ENCODE results near the gene PKN2. TPM values are rescaled to one million over a fixed set of nuclear protein-coding genes. Genes with fewer than 3 reads are reported as not detected.

Gene PKN2
- total and polyA plus RNA-seq, 10 donors, result 10.2 to 63.9 (median 45.3) TPM

DNA sequence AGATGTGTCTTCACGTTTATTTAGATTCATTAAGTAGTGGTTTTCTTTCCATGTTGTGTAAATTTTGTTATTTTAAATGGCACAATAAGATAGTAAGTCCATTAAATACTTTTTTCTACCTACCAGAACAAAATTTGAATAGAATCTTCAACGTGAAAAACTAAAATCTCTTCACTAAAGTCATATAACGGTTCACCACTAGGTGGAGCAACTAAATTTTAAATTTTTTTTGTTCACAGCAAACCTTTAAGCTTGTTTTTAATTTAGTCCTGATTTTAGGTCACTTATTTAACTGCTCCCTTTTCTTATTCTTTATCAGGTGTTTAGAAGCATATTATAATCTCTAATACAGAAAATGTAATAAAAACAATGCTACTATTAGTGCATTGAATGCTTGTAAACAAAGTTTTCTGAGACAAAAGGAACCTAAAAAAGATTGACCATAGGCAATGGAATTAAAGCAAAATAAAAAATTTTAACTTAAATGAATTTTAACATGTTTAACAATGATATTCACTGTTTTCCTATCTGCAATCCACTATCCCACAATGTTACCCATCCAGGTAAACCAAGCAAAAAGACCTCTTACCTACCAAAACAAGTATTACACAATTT, 28.3 kb upstream of the PKN2 start:
- Histone ChIP-seq H3K9me3 (no peaks in the 10 kb centered on the region), H3K4me3 (no peak overlapping the region), H3K36me3 (no peaks in the 10 kb centered on the region), H3K27ac (no peak overlapping the region), H3K27me3 (replicated peaks in 1 of 7) (no peaks in the 10 kb centered on the region), H3K4me1 (peaks cover 0 to 9% (median 0%) of the 10 kb centered on the region in 6 donors)
- 7 to 18% (median 14%) methylated on average over 3 of the region's 3 CpGs for WGBS, 5 donors
- TF ChIP-seq POLR2AphosphoS5 (IDR thresholded peaks at IDR 0.05) (no peak), POLR2A (IDR thresholded peaks at IDR 0.05) (no peak)
- TF ChIP-seq, protein P1, sequence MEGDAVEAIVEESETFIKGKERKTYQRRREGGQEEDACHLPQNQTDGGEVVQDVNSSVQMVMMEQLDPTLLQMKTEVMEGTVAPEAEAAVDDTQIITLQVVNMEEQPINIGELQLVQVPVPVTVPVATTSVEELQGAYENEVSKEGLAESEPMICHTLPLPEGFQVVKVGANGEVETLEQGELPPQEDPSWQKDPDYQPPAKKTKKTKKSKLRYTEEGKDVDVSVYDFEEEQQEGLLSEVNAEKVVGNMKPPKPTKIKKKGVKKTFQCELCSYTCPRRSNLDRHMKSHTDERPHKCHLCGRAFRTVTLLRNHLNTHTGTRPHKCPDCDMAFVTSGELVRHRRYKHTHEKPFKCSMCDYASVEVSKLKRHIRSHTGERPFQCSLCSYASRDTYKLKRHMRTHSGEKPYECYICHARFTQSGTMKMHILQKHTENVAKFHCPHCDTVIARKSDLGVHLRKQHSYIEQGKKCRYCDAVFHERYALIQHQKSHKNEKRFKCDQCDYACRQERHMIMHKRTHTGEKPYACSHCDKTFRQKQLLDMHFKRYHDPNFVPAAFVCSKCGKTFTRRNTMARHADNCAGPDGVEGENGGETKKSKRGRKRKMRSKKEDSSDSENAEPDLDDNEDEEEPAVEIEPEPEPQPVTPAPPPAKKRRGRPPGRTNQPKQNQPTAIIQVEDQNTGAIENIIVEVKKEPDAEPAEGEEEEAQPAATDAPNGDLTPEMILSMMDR (IDR thresholded peaks at IDR 0.05 in 8 of 11, conservative IDR thresholded peaks at IDR 0.05 in 3 of 11), result peak in 10 of 11 experiments; percentile 20 to 71 (median 62)
- intact Hi-C loops (cut with DNase I; ENCODE audit: low total_unique reads), result loop anchor here (5.0 kb wide), 1 partner anchor 222 kb away; no protein-coding TSS in a partner anchor
- DNase-seq, result no peak

DNA sequence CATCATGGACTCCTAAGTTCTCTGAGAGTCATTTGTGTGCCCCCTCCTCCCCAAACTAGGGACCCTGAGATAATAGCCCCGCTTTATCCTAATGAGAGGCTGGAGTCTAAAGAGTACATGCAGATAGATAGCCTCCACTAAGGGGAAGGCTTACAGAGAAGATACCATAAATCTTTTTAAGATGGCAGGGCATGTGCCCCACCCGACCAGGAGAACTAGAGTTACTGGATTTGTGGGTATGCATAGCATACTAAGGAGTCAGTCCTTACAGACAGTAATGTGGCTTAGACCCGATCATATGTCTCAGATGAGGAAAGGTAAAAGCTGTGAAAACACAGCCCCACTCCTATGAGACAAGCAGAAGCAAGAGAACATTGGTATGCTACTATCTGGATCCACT, 25.7 kb upstream of the PKN2 start:
- Histone ChIP-seq H3K27ac (no peak overlapping the region), H3K27me3 (replicated peaks in 1 of 7) (no peaks in the 10 kb centered on the region), H3K4me3 (no peak overlapping the region), H3K4me1 (peaks cover 0 to 30% (median 8%) of the 10 kb centered on the region in 6 donors), H3K36me3 (no peaks in the 10 kb centered on the region), H3K9me3 (no peaks in the 10 kb centered on the region)
- no peak for DNase-seq
- 79 to 89% (median 82%) methylated on average over 3 of the region's 3 CpGs for WGBS, 5 donors
- intact Hi-C loops (cut with DNase I; ENCODE audit: low total_unique reads), result loop anchor here (5.0 kb wide), 1 partner anchor 219 kb away; no protein-coding TSS in a partner anchor
- TF ChIP-seq POLR2A (IDR thresholded peaks at IDR 0.05), result no peak
- no peak for TF ChIP-seq POLR2AphosphoS5 (IDR thresholded peaks at IDR 0.05)
- TF ChIP-seq, protein P1 (IDR thresholded peaks at IDR 0.05 in 8 of 11, conservative IDR thresholded peaks at IDR 0.05 in 3 of 11), result no peak

DNA sequence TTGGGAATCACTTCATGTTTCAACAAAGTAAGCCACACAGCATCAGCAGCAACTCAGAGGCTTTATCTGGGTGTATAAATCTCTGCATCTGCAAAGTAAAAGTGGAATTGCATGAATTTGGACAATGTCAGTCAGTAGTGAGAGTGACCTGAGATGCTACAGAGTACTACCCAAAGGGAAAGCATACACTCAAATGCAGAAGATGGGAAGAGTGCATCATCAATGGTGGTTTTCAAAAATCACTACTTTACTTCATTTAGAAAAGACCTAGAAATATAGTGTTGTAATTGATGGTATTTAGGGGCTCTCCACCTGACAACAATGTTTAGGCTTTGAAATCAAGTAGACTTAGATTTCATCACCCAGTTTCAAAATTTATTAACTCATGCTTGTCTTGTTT, 24.5 kb upstream of the PKN2 start:
- Histone ChIP-seq H3K4me3 (no peak overlapping the region), H3K36me3 (no peaks in the 10 kb centered on the region), H3K27me3 (replicated peaks in 1 of 7) (no peaks in the 10 kb centered on the region), H3K4me1 (peaks cover 0 to 30% (median 8%) of the 10 kb centered on the region in 6 donors), H3K27ac (no peak overlapping the region), H3K9me3 (no peaks in the 10 kb centered on the region)
- intact Hi-C loops (cut with DNase I; ENCODE audit: low total_unique reads), result loop anchor here (5.0 kb wide), 1 partner anchor 218 kb away; no protein-coding TSS in a partner anchor
- DNase-seq, result no peak
- TF ChIP-seq, protein P1 (IDR thresholded peaks at IDR 0.05 in 8 of 11, conservative IDR thresholded peaks at IDR 0.05 in 3 of 11), result no peak
- TF ChIP-seq POLR2AphosphoS5 (IDR thresholded peaks at IDR 0.05) (no peak), POLR2A (IDR thresholded peaks at IDR 0.05) (no peak)

DNA sequence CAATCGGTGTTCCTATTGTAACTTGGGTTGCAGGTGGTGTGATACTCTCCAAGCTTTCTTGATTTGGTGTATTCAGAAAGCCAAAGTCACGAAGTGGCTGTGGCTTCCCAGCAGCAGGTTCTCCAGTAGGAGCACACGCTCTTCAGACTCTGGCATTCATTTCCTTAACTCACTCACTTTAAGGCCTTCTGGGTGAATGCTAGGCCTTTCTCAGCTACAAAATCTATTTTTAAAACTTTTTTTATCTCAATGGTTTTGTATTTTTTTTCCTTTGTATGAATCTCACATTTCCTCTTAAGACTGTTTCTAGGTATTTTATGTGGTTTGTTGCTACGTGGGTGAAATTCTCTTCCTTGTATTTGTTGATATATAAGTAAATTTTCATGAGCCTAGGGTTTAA, 22.9 kb upstream of the PKN2 start:
- 47 to 58% (median 54%) methylated on average over 4 of the region's 4 CpGs for whole genome bisulfite sequencing, 5 donors
- H3K4me1 ChIP-seq, result peaks cover 0 to 26% (median 8%) of the 10 kb centered on the region in 6 donors
- TF ChIP-seq, protein P1 (IDR thresholded peaks at IDR 0.05 in 8 of 11, conservative IDR thresholded peaks at IDR 0.05 in 3 of 11), result no peak
- TF ChIP-seq POLR2AphosphoS5 (IDR thresholded peaks at IDR 0.05) (no peak), POLR2A (IDR thresholded peaks at IDR 0.05) (no peak)
- no peaks in the 10 kb centered on the region for H3K36me3 ChIP-seq
- intact Hi-C loops (cut with DNase I; ENCODE audit: low total_unique reads), result no loop called here
- H3K9me3 ChIP-seq, result no peaks in the 10 kb centered on the region
- peaks cover 0 to 2% (median 0%) of the 10 kb centered on the region in 7 donors for H3K27me3 ChIP-seq (replicated peaks in 1 of 7)
- no peak for DNase-seq
- no peak overlapping the region for H3K4me3 ChIP-seq
- H3K27ac ChIP-seq, result no peak overlapping the region
